GM19238 (cell line): ENCODE results near the gene CENPM.

Experiments used
- DNase-seq: peaks from one replicate; pipeline ENCODE4 v3.0.0; 2011; ENCODE audit warnings: low spot score; ENCODE audit not compliant: insufficient read length

Gene CENPM

GRCh38 chr22:41900652-41901312 is 46.2 kb downstream of the CENPM start:
- no peak for DNase-seq

- DNase-seq: no peak
These were observed 46.8 kb downstream of the CENPM start for GRCh38 chr22:41899992-41900651.

DNA sequence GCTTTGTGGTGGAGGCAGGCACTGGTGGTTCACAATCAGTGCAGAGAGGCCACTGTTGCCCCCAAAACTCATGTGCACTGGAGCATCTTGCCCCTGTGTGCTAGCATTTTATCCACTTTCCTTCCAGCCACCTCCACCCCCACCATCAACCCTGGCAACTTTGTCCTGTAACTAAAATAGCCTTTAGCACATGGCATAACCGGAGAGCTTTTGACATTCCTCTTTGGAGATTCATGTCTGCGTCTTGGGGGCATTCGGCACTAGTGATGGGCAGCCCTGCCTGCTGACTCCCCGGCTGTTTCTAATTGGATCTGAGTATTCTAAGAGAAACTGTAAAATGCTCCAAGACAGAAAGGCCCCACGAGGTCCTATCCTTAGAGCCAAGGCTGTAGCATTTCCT is 47.8 kb downstream of the CENPM start:
- no peak for DNase-seq

DNA sequence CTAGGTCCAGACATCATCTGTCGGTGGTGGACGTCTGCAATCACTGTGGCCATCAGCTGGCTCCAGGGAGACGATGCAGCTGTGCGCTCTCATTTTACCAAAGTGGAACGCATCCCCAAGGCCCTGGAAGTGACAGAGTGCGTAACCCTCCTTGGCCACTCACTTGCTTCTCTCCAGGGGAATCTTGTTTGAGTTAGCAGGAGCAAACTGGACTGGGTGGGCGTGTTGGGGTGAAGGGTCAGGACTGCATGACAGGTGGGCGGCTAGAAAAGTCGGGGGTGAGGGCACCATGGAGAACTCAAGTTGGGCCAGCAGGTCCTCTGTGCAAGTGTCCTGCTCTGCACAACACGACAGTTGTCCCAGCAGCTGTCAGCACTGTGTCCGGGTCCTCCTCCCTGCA is 48.3 kb downstream of the CENPM start:
- no peak for DNase-seq

GRCh38 chr22:41893591-41894375 is 53.2 kb downstream of the CENPM start:
- no peak for DNase-seq

DNA sequence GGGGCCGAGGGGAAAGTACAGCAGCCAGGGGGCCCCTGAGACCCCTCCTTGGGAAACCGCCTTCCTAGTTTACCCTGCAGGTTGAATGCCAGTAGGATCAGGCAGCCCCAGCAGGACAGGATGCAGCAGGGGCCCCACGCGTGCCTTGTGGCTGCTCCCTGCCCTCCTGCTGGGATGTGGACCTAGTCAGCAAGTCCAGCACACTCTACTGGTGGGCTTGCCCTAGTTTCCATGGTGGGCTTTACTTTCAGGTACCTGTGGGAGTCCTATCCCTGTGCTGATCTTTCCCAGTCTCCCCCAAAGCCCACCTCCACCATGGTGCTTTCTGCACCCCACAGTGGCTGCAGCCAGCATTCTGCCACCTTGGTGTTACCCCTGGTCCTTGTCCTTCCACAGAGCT is 54.2 kb downstream of the CENPM start:
- no peak for DNase-seq

- no peak for DNase-seq
These were observed 55.5 kb downstream of the CENPM start for GRCh38 chr22:41891407-41891806.
